HG02870 (cell line): Measurements from ENCODE around the gene ZFR.
A peak's percentile ranks its signal among the peaks of the same experiment; 100 is the strongest.
"Not testable (repeated sequence)": the region's sequence is repeated elsewhere in the genome, so short reads cannot be mapped to it uniquely, and the experiment has no call there.

Source experiments
- ATAC-seq: cut with Tn5 transposase; IDR thresholded peaks from one replicate; pipeline ENCODE4 v1.9.1; 2021; ENCODE audit warnings: mild to moderate bottlenecking, moderate library complexity; ENCODE audit not compliant: unreplicated experiment

The ZFR gene

GRCh38 chr5:32325062-32325461 is 119.5 kb downstream of the ZFR start:
- ATAC-seq: peak; percentile 71

- ATAC-seq: no peak
Measured at GRCh38 chr5:32323741-32324140, 120.8 kb downstream of the ZFR start.

GRCh38 chr5:32322882-32323281 is 121.7 kb downstream of the ZFR start:
- no peak for ATAC-seq

GRCh38 chr5:32321787-32322186 is 122.8 kb downstream of the ZFR start:
- ATAC-seq: not testable (repeated sequence)

- ATAC-seq: no peak
Measured at GRCh38 chr5:32320576-32320975, 124.0 kb downstream of the ZFR start.

- no peak for ATAC-seq
Measured at GRCh38 chr5:32319926-32320543, 124.5 kb downstream of the ZFR start.

- no peak for ATAC-seq
Measured at GRCh38 chr5:32319392-32319791, 125.1 kb downstream of the ZFR start.

GRCh38 chr5:32317041-32317440 is 127.5 kb downstream of the ZFR start:
- ATAC-seq: no peak

GRCh38 chr5:32315221-32316014 is 129.1 kb downstream of the ZFR start:
- ATAC-seq: no peak

GRCh38 chr5:32314658-32315057 is 129.9 kb downstream of the ZFR start:
- no peak for ATAC-seq

- not testable (repeated sequence) for ATAC-seq
Measured at GRCh38 chr5:32314152-32314488, 130.4 kb downstream of the ZFR start.

- peak; percentile 95 for ATAC-seq
Measured at GRCh38 chr5:32312595-32313332, 131.8 kb downstream of the ZFR start, which contains the start of gene MTMR12. MTMR12 (minus strand) TSS chr5:32312939; CDS start chr5:32312838, 101 bp downstream.

- ATAC-seq: peak; percentile 23
Measured at GRCh38 chr5:32312197-32312594, 132.3 kb downstream of the ZFR start.

GRCh38 chr5:32311404-32312196 is 132.9 kb downstream of the ZFR start:
- no peak for ATAC-seq

GRCh38 chr5:32309761-32310160 is 134.8 kb downstream of the ZFR start:
- ATAC-seq: no peak

GRCh38 chr5:32308946-32309345 is 135.6 kb downstream of the ZFR start:
- no peak for ATAC-seq

- no peak for ATAC-seq
Measured at GRCh38 chr5:32307769-32308194, 136.8 kb downstream of the ZFR start.

GRCh38 chr5:32304622-32305021 is 139.9 kb downstream of the ZFR start:
- no peak for ATAC-seq
